Melanocyte of skin (primary cell): ENCODE measurements around the gene TRIM56. TPM values are rescaled to one million over a fixed set of nuclear protein-coding genes. Genes with fewer than 3 reads are reported as not detected.

Experiments used
- total RNA-seq, 2 donors: library from RNA; depleted of rRNA; stranded (reverse); fragments of >200 nt; gene quantifications; 2 replicates each; pipeline ENCODE4 v1.2.3, GENCODE V29; 2012

Gene TRIM56
- total RNA-seq: 10 to 100 TPM in 1 of 2 donors, 1 to 10 TPM in 1; 10.0 to 14.3 TPM

GRCh38 chr7:101085162-101085964 is at the start of gene TRIM56:
TSS of gene TRIM56 (plus strand) at chr7:101085481. CDS start at chr7:101087313, 1,832 bp downstream.

GRCh38 chr7:101126651-101127459 is 41.6 kb downstream of the TRIM56 start, which contains the start of gene SERPINE1:
TSS of gene SERPINE1 (plus strand) at chr7:101127104. CDS start at chr7:101128394, 1,290 bp downstream.

Other genes with a start within 250 kb of the TRIM56 start
- gene SLC12A9, start 232.8 kb upstream of the TRIM56 start, total RNA-seq: 10 to 100 TPM; 15.5 to 20.0 TPM
- gene TRIP6, start 218.1 kb upstream of the TRIM56 start, total RNA-seq: 100 to 1,000 TPM in 1 of 2 donors, 10 to 100 TPM in 1; 96.7 to 102 TPM
- gene SRRT, start 210.4 kb upstream of the TRIM56 start, total RNA-seq: 10 to 100 TPM; 35.8 to 52.0 TPM
- gene UFSP1, start 195.8 kb upstream of the TRIM56 start, total RNA-seq: 1 to 10 TPM; 5.2 to 7.0 TPM
- gene ACHE, start 189.6 kb upstream of the TRIM56 start, total RNA-seq: under 1 TPM in 1 of 2 donors, not detected in 1; 0.34 TPM
- not detected for gene MUC3A, start 135.9 kb upstream of the TRIM56 start, total RNA-seq
- gene MUC12, start 115.9 kb upstream of the TRIM56 start, total RNA-seq: under 1 TPM in 1 of 2 donors, not detected in 1; 0.69 TPM
- gene MUC17, start 65.4 kb upstream of the TRIM56 start, total RNA-seq: not detected
- gene SERPINE1, start 41.6 kb downstream of the TRIM56 start, total RNA-seq: 1 to 10 TPM; 1.0 to 3.3 TPM
- 100 to 1,000 TPM; 151 to 208 TPM for gene AP1S1, start 69.0 kb downstream of the TRIM56 start, total RNA-seq
- gene VGF, start 80.1 kb downstream of the TRIM56 start, total RNA-seq: 10 to 100 TPM in 1 of 2 donors, 1 to 10 TPM in 1; 8.3 to 27.0 TPM
- not detected for gene NAT16, start 94.8 kb downstream of the TRIM56 start, total RNA-seq
- gene MOGAT3, start 115.6 kb downstream of the TRIM56 start, total RNA-seq: not detected
- gene PLOD3, start 132.1 kb downstream of the TRIM56 start, total RNA-seq: 100 to 1,000 TPM; 199 to 220 TPM
- gene ZNHIT1, start 132.7 kb downstream of the TRIM56 start, total RNA-seq: 10 to 100 TPM; 60.9 to 88.1 TPM
- 1 to 10 TPM; 3.0 to 4.1 TPM for gene CLDN15, start 152.3 kb downstream of the TRIM56 start, total RNA-seq
- gene FIS1, start 159.6 kb downstream of the TRIM56 start, total RNA-seq: 100 to 1,000 TPM; 138 to 142 TPM
- 10 to 100 TPM; 20.0 to 21.6 TPM for gene IFT22, start 236.3 kb downstream of the TRIM56 start, total RNA-seq